GM12865 (cell line): ENCODE results near the gene SOX6.

Source experiments
- DNase-seq: peaks from one replicate; pipeline ENCODE4 v3.0.0; 2010; ENCODE audit warnings: low read depth
- H3K4me3 ChIP-seq: 2 replicates; pipeline ENCODE4 v1.5.1; 2011; ENCODE audit warnings: mild to moderate bottlenecking, low read depth, low read length, control low read depth
- TF ChIP-seq, protein P1 (sequence below): IDR thresholded peaks from 2 replicates; pipeline ENCODE4 v1.5.1; 2011; ENCODE audit warnings: low read length, control low read depth, low read depth, inconsistent platforms; ENCODE audit not compliant: insufficient read depth; ENCODE audit errors: missing control alignments

The SOX6 gene

DNA sequence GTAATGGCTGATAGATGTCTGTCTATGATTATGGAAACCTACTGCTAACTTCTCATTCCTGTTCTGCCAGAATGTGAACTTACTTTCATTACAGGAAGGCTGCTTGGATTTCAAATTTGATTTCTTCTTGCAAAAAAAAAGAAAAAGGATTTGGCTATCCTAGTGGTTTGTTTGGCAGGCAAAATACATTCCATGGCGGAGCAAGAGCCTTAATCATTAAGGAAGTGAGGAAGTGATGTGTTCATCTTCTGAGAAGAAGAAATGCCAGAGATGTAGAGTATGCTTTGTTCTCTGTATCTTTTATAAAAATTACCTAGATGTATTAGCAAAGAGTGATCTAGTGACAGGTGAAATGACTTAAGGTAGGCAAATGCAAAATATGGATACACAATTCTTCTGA lies 356.3 kb downstream of the SOX6 start:
- no peak for DNase-seq
- H3K4me3 ChIP-seq: no peak overlapping the region
- TF ChIP-seq, protein P1, sequence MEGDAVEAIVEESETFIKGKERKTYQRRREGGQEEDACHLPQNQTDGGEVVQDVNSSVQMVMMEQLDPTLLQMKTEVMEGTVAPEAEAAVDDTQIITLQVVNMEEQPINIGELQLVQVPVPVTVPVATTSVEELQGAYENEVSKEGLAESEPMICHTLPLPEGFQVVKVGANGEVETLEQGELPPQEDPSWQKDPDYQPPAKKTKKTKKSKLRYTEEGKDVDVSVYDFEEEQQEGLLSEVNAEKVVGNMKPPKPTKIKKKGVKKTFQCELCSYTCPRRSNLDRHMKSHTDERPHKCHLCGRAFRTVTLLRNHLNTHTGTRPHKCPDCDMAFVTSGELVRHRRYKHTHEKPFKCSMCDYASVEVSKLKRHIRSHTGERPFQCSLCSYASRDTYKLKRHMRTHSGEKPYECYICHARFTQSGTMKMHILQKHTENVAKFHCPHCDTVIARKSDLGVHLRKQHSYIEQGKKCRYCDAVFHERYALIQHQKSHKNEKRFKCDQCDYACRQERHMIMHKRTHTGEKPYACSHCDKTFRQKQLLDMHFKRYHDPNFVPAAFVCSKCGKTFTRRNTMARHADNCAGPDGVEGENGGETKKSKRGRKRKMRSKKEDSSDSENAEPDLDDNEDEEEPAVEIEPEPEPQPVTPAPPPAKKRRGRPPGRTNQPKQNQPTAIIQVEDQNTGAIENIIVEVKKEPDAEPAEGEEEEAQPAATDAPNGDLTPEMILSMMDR: no peak

DNA sequence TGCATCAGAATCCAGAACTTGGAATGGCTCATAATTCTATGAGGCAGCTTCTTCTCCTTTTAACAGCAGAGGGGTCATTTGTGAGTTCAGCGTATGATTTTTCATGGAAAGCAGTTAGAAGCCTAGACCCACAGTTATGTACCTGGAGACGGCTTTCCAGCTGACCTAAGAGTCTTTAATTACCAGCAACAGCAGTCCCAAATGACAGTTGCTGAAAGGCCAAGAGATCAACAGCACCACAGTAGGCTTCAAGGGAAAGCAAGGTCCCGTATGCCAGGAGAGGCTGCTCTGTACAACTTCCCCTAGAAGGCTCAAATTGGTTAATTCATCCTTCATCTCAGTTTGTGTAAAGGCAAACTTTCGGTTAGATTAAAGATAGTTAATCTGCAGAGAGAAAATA lies 363.0 kb downstream of the SOX6 start:
- H3K4me3 ChIP-seq: no peak overlapping the region
- DNase-seq: no peak
- TF ChIP-seq, protein P1: no peak

DNA sequence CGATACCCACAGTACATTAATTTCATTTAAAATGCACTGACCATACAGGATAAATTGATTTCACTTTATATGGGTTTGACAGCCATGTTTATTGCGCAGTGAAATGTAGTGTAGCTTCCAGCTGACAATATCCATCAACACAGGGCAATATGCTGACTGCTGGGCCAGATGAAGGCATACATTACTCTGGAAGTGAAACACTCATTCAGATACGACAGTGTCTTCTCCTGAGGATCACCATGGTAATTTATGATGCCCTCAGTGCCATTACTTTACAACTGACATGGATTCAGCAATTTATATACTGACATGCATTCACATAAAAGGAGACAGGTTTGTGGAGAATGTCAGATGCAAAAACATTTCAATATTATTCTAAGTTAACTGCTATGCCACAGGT lies 365.1 kb downstream of the SOX6 start:
- no peak overlapping the region for H3K4me3 ChIP-seq
- TF ChIP-seq, protein P1: no peak

DNA sequence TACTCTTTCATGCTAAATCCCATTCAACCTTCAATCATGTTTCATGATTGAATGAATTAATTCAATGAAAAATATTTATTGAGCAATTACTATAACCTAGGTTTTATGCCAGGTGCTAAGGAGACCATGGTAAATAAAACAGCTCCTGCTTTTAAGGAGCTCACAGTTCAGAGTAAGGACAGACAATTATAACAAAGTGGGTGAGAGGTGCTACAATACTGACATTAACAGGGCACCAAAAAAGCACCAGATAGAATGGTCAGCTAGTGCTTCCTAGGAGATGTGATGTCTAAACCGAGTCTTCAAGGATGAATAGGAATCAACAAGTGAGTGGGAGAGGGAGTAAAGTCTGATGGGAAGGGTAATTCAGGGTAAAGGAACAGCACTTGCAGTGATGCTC lies 366.7 kb downstream of the SOX6 start:
- TF ChIP-seq, protein P1: no peak
- no peak for DNase-seq
- H3K4me3 ChIP-seq: no peak overlapping the region

More for the DNA sequence above, 365.1 kb downstream of the SOX6 start:
- DNase-seq: no peak

DNA sequence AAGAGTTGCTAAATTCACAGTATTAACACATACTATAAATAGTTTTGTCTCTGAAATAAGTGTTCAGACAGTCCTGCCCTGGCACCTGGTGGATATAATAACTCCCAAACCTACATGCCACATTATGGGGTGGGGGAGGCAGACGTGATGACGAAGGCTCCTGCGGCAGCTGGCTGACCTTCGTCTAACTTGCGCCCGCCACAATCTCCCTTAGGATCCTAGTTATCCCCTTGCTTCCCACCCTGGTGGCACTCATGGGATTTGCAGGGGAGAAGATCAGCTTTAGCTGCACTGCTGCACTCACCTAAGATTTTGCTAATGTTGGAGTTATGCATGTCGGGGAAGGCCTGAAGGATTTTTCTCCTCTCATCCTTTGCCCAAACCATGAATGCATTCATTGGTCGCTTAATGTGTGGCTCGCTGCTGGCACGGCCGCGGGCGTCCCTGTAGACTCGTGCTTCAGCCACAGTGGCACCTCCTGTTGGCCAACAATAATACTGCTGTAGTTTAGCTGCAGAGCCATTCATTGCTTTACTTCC lies 367.6 kb downstream of the SOX6 start:
- H3K4me3 ChIP-seq: no peak overlapping the region
- DNase-seq: no peak
- TF ChIP-seq, protein P1: peak; percentile 14

- no peak for DNase-seq
- TF ChIP-seq, protein P1: no peak
- no peak overlapping the region for H3K4me3 ChIP-seq
Measured at GRCh38 chr11:15988016-15988550, 368.3 kb downstream of the SOX6 start.

DNA sequence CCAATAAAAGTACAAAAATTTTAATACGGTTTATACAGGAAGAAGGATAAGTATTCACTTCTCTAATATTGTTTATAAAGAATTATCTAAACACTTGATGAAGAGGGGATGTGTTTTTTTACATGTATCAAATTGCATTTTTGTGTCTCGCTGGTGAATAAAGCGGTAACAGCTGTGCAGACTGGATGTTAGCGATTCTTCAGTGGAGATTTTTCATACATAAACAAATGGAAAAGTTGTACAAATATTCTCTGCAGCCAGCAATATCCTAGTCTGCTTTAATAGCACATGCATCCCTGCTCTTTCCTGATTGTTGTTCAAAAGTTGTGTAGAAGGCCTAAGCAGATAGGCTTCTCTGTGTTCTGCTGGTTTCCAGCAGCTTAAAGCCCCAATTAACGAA lies 369.3 kb downstream of the SOX6 start:
- no peak for DNase-seq
- H3K4me3 ChIP-seq: no peak overlapping the region
- TF ChIP-seq, protein P1: no peak
